ENCODE results near the gene EDA. TPM values are rescaled to one million over a fixed set of nuclear protein-coding genes. Genes with fewer than 3 reads are reported as not detected.

EDA gene
- total and polyA plus RNA-seq, 2 of the 13 experiments (the other 11 are each of a cell fraction or from before 2014, with no cell fraction given) = 8.8 to 11.2 TPM

GRCh38 chrX:69795702-69796101, 179.8 kb downstream of the EDA start (continued):
- TF ChIP-seq ELK4 (CRISPR knock-in tag; IDR thresholded peaks at IDR 0.05; ENCODE audit: borderline replicate concordance) (no peak), ZNF274 (CRISPR knock-in tag; IDR thresholded peaks at IDR 0.05) (no peak), MXD4 (CRISPR knock-in tag; IDR thresholded peaks at IDR 0.05) (no peak)

- in situ Hi-C loops (cut with HindIII; ENCODE audit: extremely low pct_ligation_motif_present, low pct_unique_long_range_greater_than_20kb) = no loop called here
- H3K27me3 ChIP-seq (ENCODE audit: control insufficient read depth in 1 of 2, insufficient read depth in 2 of 2, low read length in 2 of 2) = no peaks in the 10 kb centered on the region
- H3K27ac ChIP-seq (ENCODE audit: extremely low read length, insufficient read depth, low read length) = no peak overlapping the region
- no peaks in the 10 kb centered on the region for H3K9me3 ChIP-seq (ENCODE audit: low read length)
- H3K4me3 ChIP-seq (replicated peaks in 1 of 3; ENCODE audit: insufficient read depth in 1 of 3, low read depth in 2 of 3, low read length in 3 of 3) = no peak overlapping the region
- H3K79me2 ChIP-seq (ENCODE audit: insufficient read depth, low read length) = no peaks in the 10 kb centered on the region
- no peak overlapping the region for H2AFZ ChIP-seq (ENCODE audit: low read length)
- FAIRE-seq (no peak), ATAC-seq (no peak), DNase-seq (ENCODE audit: low spot score) (no peak)
- no peak overlapping the region for H3K9ac ChIP-seq (ENCODE audit: insufficient read depth, low read depth, low read length)
- WGBS (ENCODE audit: low lambda C conversion rate) = 93% methylated on average over 1 of the region's 1 CpG
- BruUV-seq (replicated peaks) = no TSS peak
- H4K20me1 ChIP-seq (ENCODE audit: insufficient read depth, low read length) = no peaks in the 10 kb centered on the region
- TF ChIP-seq TSC22D2 (CRISPR knock-in tag; IDR thresholded peaks at IDR 0.05; ENCODE audit: borderline replicate concordance) (no peak), MNT (IDR thresholded peaks at IDR 0.05) (no peak), NR2F6 (IDR thresholded peaks at IDR 0.05) (no peak), NR2F6 (CRISPR knock-in tag; IDR thresholded peaks at IDR 0.05) (no peak), ZNF670 (CRISPR knock-in tag; IDR thresholded peaks at IDR 0.05; ENCODE audit: borderline replicate concordance) (no peak), ZNF180 (CRISPR knock-in tag; IDR thresholded peaks at IDR 0.05; ENCODE audit: borderline replicate concordance, low read depth) (no peak), ZNF580 (CRISPR knock-in tag; IDR thresholded peaks at IDR 0.05; ENCODE audit: borderline replicate concordance, low read depth) (no peak), ZNF143 (CRISPR knock-in tag; IDR thresholded peaks at IDR 0.05) (no peak), GABPB1 (CRISPR knock-in tag; IDR thresholded peaks at IDR 0.05) (no peak), PHF21A (CRISPR knock-in tag; IDR thresholded peaks at IDR 0.05) (no peak)
- ChIA-PET POLR2A (no interaction called here), CTCF (ENCODE audit: low intra/inter-chr PET ratio, low total read pairs) (no interaction called here)
- no peak overlapping the region for H3K4me2 ChIP-seq (ENCODE audit: low read depth, low read length)
- intact Hi-C loops (cut with micrococcal nuclease; ENCODE audit: unreplicated experiment) = no loop called here
- H3K4me1 ChIP-seq (ENCODE audit: insufficient read depth, low read length) = no peaks in the 10 kb centered on the region
- H3K36me3 ChIP-seq (replicated peaks in 1 of 2; ENCODE audit: control insufficient read depth in 1 of 2, insufficient read depth in 2 of 2, low read length in 2 of 2) = no peaks in the 10 kb centered on the region
These were observed 191.5 kb downstream of the EDA start for GRCh38 chrX:69807400-69807799.
